ENCODE data around the gene MMAB.

The MMAB gene

DNA sequence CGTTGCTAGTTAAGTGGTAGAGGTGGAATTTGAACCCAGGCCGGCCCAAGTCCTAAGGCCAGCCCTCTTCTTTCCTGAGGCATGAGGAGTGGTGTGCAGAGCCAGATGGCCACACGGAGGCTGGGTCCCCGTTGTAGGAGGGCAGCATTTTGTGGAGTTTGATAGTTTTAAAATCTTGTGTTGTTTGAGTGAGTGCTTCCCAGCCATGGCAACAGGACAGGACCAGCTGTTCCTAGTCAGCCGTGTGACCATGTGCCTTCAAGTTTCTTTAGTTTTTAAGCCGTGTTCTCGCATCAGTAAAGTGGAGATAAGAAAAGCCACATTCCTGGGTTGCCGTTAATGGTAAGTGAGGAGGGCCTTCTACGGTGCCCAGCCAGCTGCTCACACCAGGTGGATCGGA is 51.5 kb downstream of the MMAB start:
- DNase-seq (ENCODE audit: insufficient read length, low spot score) = no peak
- FAIRE-seq = no peak

GRCh38 chr12:109519787-109520186 is 53.5 kb downstream of the MMAB start:
- DNase-seq (ENCODE audit: insufficient read length, low spot score) (no peak), FAIRE-seq (no peak)

- FAIRE-seq (no peak), DNase-seq (ENCODE audit: insufficient read length, low spot score) (peak; percentile 72)
Measured at GRCh38 chr12:109518820-109519665, 54.3 kb downstream of the MMAB start.

GRCh38 chr12:109517619-109518018 is 55.7 kb downstream of the MMAB start:
- no peak for FAIRE-seq

DNA sequence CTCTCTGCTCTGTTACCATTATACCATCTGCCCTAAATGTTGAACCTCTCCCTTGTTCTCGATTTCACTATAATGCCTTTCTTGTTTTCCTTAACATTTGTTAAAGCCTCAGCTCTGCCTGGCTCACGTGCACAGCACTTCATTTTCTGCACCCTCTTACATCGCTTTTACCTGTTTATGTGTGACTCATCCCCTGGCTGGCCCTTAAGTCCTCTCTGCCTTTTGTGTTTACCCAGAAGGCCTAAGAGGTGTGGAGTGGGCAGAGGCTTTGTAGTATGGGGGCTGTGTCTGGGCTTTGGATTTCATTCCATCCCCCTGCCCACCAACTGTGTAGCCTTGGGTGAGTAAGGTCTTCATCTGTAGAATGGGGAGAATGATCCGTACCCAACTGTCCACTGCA is 59.3 kb downstream of the MMAB start:
- FAIRE-seq = no peak

More at GRCh38 chr12:109517619-109518018, 55.7 kb downstream of the MMAB start:
- no peak for DNase-seq (ENCODE audit: insufficient read length, low spot score)

GRCh38 chr12:109513051-109513450 is 60.3 kb downstream of the MMAB start:
- no peak for FAIRE-seq
- no peak for DNase-seq (ENCODE audit: insufficient read length, low spot score)

More for the DNA sequence above, 59.3 kb downstream of the MMAB start:
- no peak for DNase-seq (ENCODE audit: insufficient read length, low spot score)

GRCh38 chr12:109512608-109513007 is 60.7 kb downstream of the MMAB start:
- DNase-seq (ENCODE audit: insufficient read length, low spot score) (no peak), FAIRE-seq (no peak)

DNA sequence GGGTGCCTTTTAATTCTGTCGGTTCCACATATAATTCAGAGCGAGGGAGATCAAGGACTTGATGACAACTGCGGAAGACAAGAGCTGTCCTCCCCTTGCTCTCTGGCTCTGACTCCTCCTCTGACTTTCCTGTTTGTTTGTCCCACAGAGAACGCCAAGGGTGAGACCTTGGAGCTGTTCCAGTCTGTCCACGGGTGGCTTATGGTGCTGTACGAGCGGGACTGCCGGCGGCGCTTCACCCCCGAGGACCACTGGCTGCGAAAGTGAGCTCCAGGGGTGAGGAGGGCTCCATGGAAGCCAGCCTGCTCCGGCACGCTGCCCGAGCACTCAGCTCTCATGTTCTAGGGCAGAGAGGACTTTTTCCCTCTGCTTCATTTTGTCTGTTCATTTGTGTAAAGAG is 63.1 kb downstream of the MMAB start:
- FAIRE-seq = no peak
- no peak for DNase-seq (ENCODE audit: insufficient read length, low spot score)

GRCh38 chr12:109504068-109504467 is 69.2 kb downstream of the MMAB start:
- no peak for FAIRE-seq
- no peak for DNase-seq (ENCODE audit: insufficient read length, low spot score)
